GM19035 (cell line): Measurements from ENCODE around the gene MDFIC.

ENCODE experiments used
- ATAC-seq: cut with Tn5 transposase; IDR thresholded peaks from one replicate; pipeline ENCODE4 v1.9.1; 2021; ENCODE audit not compliant: unreplicated experiment

Gene MDFIC

GRCh38 chr7:114944745-114945625 is 23.1 kb downstream of the MDFIC start:
- ATAC-seq: no peak

- ATAC-seq: no peak
These were observed 27.3 kb downstream of the MDFIC start for GRCh38 chr7:114949231-114949630.

GRCh38 chr7:114952296-114952695 is 30.4 kb downstream of the MDFIC start:
- no peak for ATAC-seq

- no peak for ATAC-seq
These were observed 31.8 kb downstream of the MDFIC start for GRCh38 chr7:114953724-114954123.

GRCh38 chr7:114956702-114957101 is 34.8 kb downstream of the MDFIC start:
- ATAC-seq: peak; percentile 45

DNA sequence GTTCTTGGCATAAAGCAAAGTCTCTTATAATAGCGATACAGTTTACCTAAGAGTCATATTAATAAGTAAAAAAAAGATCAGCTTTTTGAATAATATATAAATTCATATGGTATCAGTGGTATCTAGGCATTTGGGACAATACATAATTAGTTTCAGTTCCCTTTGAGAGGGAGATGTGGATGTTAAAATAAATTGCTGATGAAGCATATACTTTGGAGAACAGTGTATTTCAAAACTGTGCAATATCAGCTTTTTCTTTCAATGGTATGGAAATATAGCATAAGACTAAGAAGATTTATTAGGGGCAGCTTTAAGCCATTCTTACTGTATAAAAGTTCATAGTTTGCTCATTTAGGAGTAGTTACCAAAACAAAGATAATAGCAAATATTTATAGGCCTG is 35.5 kb downstream of the MDFIC start:
- no peak for ATAC-seq

DNA sequence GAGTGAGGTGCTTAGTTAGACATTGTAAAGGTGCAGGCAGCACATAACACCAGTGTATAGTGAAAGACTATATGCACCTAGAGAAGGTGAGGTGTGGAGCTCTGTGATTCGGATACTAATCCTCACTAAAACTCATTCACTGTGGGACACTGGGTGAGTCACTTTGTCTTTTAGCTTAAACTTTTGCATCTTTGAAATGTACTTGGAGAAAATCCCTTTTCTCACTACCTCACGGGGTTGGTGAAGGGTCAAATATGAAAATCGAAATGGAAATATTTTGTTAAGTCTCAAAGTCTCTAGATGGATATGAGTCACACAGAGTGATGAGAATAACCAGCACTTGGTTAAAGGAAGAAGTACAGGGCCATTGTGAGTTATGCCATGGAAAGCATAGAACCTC is 38.0 kb downstream of the MDFIC start:
- peak; percentile 77 for ATAC-seq

DNA sequence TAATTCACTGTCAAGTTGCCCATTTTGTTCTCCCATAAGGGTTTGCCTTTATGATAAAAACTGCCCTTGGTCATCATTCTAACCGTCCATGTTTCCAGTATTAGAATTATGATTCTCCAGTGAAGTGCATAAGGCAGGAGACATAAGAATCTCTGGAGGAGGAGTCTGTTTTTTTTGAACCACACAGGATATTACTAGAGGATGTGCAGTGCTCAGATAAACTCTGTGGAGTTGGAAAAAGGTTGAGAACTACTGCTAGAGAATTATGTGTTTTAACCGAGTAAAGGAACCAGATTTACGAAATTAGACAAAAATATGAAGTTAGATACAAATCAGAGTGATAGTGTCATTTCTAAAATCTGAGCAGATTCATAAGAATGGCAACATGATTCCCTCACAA is 40.5 kb downstream of the MDFIC start:
- no peak for ATAC-seq

GRCh38 chr7:114966156-114966555 is 44.3 kb downstream of the MDFIC start:
- no peak for ATAC-seq

GRCh38 chr7:114969096-114969495 is 47.2 kb downstream of the MDFIC start:
- ATAC-seq: no peak

DNA sequence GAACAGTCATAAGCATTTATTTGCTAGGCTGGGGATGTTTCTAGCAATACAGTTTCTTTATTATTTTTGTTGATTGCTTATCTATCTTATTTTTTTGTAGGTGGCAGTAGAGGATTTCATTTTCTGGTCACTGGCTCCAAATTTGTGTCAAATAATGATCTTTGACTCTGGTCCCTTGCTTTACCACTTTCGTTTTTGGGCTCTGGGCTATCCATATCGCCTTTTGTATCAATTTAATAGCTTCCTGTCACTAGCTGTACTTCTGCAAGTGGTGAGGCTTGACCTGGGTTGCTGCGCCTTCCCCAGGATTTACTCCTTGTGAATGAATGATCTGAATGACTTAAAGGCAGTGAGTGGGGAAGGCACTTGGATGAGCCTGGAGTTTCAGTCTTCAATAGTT is 48.4 kb downstream of the MDFIC start:
- no peak for ATAC-seq

GRCh38 chr7:114970732-114971131 is 48.8 kb downstream of the MDFIC start:
- no peak for ATAC-seq

- ATAC-seq: no peak
These were observed 50.7 kb downstream of the MDFIC start for GRCh38 chr7:114972567-114972966.

GRCh38 chr7:114973147-114973546 is 51.3 kb downstream of the MDFIC start:
- no peak for ATAC-seq

DNA sequence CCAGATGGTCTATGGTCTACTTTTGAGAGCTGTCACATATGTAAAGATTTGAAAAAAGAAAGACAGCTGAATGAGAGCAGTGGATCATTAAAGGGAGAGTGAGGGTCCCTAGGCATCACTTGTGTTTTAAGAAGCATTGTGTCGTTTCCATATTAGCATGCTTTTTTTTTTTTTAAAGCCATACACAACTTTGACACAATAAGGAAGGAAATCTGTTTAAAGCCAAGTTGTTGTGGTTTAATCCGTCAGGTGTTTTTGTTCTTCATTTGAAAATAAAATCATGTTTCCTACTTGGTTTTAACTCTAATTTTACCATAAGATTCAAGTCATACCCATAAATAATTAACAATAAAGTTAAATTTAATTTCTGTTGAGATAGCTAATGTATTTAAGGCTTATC is 53.5 kb downstream of the MDFIC start:
- no peak for ATAC-seq

- no peak for ATAC-seq
These were observed 54.8 kb downstream of the MDFIC start for GRCh38 chr7:114976666-114977065.

DNA sequence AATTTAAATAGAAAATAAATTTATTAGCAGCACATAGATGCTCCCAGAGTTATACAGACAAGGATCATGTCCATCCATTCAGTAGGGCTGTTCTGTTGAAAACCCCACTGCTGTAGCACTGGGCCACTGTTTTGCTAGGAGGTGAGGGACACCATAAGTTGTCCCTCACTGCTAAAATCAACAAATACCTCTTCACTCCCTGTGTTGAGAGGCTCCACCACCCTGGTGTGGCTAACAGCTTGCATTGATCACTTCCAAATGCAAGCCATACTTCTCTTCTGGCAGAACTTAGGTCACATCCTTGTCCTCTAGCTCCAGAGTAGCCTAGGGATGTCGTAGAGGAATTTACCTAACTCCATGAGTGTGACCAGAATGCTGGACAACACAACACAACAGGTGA is 55.4 kb downstream of the MDFIC start:
- no peak for ATAC-seq

GRCh38 chr7:114979388-114979787 is 57.5 kb downstream of the MDFIC start:
- ATAC-seq: no peak

- no peak for ATAC-seq
These were observed 58.1 kb downstream of the MDFIC start for GRCh38 chr7:114979803-114980507.

DNA sequence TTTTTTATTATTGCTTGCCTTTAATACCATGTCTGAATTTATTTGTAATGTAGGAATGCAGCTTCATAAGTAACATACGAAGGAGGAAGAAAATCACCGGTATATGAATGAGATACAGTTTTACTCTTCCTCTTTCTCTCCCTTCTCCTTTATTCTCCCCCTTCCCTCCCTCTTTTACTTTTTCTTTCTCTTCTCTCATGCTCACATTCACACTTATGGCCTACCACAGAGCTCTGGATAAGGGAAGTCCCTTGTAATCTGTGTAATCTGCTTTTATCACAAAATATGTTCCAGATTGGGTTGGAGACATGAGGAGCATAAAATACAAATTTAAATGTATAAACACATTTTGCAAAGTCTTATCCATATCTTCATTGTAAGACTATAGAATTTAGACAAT is 59.4 kb downstream of the MDFIC start:
- ATAC-seq: no peak

DNA sequence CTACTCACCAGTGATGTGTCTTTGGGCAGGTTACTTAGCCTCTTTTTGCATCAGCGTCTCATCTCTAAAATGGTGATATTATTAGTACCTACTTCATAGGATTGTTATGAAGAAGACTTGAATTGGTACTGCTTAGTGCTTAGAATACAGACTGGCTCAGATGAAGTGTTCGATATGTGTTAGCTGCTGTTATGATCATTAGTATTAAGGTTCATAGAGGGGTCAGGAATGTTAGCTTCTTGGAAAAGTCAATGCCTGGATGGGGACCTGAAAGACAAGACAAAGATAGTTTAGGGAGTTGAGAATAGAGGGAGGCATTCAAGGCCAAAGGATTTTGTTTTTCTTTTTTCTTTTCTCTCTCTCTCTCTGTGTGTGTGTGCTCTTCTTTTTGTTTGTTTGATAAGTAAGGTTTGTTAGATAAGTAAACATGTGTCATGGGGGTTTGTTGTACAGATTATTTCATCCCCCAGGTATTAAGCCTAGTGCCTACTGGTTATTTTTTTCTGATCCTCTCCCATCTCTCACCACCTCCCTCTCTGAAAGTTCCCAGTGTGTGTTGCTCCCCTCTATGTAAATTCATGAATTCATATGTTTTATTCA is 63.3 kb downstream of the MDFIC start:
- ATAC-seq: no peak
